Fibroblast of skin of abdomen (primary cell): Measurements from ENCODE around the gene MVD. TPM values are rescaled to one million over a fixed set of nuclear protein-coding genes. Genes with fewer than 3 reads are reported as not detected.

Source experiments
- DNase-seq: peaks from one replicate; pipeline ENCODE4 v3.0.0-alpha.2; 2013
- polyA plus RNA-seq, 2 experiments: library from polyadenylated mRNA; unstranded; fragments of 120-200 nt; gene quantifications; one replicate each; pipeline ENCODE4 v1.2.1, GENCODE V29; 2013; ENCODE audit not compliant: insufficient read length in 2 of 2

MVD gene, protein sequence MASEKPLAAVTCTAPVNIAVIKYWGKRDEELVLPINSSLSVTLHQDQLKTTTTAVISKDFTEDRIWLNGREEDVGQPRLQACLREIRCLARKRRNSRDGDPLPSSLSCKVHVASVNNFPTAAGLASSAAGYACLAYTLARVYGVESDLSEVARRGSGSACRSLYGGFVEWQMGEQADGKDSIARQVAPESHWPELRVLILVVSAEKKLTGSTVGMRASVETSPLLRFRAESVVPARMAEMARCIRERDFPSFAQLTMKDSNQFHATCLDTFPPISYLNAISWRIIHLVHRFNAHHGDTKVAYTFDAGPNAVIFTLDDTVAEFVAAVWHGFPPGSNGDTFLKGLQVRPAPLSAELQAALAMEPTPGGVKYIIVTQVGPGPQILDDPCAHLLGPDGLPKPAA
- polyA plus RNA-seq (2013, experiment 1 of 2; ENCODE audit: insufficient read length) = 43.8 TPM
- 49.7 TPM for polyA plus RNA-seq (2013, experiment 2 of 2; ENCODE audit: insufficient read length)

DNA sequence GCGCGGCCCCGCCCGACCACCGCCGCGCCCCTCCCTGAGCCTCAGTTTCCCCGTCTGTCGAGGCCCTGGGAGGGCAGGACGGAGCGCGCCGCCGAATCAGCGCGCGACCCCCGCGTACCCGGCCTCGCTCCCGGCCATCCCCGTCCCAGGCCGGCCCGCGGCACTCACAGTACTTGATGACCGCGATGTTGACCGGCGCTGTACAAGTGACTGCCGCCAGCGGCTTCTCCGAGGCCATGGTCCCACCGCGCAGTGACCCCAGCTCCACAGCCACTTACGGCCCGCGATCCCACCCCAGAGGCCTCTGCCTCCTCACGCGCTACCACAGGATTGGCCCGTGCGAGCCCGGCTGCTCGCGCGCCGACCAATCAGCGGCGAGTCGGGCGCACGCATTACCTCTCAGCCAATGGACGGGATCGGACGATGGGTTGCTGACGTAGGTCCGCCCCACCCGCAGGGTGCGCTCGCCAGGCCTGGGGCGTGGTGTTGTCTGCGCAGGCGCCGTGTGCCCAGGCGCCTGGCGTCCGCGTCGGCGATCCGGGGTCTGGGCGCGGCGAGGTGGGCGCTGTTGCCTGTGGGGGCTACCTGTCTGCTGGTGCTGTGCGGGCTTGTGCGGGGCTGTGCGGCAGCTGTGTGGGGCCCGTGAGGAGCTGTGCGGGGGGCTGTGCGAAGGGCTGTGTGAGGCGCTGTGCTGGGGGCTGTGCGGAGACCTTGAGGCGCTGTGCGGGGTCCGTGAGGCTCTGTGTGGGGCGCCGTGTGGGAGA, at the start of gene MVD:
Gene MVD (minus strand): TSS at position 249 of the 764 bp plus-strand sequence. CDS start 11 bp downstream, at position 238.
- DNase-seq = peak; percentile 97

DNA sequence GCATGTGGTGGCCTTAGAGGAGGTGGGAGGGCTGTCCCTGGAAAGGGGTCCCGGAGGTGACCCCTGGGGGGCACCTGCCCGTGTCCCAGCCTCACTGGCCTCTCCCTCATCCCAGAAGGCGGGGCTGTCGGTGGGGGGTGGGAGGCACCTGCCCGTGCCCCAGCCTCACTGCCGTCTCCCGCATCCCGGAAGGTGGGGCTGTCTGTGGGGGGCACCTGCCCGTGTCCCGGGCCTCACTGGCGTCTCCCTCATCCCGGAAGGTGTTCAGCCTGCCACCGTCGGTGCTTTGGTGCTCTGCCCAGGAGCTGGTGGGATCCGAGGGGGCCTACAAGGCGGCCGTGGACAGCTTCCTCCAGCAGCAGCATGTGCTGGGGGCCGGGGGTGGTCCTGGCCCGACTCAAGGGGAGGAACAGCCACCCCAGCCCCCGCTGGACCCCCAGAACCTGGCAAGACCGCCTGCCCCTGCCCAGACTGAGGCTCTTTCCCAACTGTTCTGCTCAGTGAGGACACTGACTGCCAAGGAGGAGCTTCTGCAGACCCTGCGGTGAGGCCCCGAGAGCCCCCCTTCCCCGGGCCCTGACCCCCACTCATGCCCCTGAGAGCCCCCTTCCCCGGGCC, 49.6 kb upstream of the MVD start:
- no peak for DNase-seq

DNA sequence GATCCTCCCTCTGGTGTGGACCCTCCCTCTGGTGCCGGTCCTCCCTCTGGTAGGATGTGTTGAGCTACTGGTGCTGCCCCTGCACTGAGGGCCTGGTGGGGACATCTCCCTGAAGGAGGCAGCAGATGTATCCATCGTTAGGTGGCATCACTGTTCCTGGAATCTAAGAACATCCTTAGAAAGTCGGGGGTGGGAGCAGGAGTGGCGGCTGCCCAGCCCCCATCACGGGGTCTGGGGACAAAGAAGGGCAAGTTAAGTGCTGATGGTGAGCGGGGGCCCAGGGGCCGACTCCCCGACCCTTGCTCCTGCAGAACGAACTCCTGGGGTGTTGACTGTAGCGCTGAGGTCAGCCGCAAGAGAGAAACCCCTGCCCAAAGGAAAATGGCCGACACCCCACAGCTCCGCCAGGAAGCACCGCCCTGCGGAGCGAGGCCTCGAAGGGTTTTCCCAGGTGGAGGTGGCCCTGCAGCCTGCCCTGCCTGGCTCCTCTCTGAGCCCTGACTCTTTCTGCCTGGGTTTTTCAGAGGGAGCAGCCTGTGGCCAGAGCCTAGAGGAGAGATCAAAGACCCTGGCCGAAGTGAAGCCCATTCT, 49.0 kb upstream of the MVD start:
- no peak for DNase-seq

DNA sequence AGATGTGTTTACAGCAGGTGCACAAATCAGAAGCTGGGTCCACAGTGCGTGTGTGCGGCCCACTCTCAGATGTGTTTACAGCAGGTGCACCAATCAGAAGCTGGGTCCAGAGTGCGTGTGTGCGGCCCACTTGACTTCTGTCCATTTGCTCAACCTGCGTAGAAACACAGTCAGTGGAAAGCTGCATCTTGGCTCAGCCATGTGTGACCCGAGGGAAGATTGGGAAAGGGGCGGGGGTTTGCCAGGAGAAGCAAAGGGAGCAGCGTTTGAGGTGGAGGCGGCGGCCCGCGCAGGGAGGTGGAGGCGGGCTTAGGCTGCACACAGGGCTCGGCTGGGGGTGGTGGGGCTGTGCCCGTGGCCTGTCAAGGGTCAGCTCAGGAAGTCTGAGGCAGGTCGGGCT, 47.7 kb upstream of the MVD start:
- no peak for DNase-seq

DNA sequence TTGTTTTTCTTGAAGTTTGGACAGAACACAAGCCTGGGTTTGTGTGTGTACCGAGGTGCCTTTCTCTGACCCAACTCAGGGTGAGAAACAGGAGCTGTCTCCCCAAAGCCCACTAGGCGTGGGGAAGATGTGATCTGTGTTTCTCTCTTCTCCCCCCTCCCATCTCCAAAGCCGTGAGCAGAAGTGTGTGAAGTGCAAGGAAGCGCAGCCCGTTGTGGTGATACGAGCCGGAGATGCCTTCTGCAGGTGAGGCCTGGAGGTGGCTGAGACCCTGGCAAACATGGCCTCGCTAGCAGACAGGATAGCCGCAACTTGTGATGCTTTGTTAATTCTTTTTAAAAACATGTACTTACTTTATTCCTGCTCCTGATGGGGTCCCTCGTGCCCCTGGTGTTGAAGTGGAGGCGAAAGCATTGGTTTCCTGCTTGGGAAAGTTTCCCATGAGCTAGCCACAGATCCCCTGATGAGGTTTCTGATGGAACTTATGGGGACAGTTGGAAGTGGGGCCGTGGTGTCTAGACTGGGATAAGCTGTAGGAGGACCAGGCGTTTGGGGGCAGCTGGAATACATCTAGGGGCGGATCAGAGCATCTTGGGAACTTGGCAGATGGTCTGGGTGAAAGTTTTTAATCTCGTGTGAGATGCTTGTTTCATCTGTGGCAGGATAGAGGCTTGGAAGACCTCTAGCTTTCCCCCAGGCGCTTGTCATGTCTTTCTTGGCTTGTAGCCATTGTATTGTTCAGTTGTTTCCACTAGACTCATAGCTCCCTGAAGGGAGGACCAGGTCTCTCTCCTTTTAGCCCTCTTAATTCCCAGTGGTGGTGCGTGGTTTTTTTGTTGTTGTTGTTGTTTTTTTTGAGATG, 44.3 kb upstream of the MVD start:
- DNase-seq = no peak

DNA sequence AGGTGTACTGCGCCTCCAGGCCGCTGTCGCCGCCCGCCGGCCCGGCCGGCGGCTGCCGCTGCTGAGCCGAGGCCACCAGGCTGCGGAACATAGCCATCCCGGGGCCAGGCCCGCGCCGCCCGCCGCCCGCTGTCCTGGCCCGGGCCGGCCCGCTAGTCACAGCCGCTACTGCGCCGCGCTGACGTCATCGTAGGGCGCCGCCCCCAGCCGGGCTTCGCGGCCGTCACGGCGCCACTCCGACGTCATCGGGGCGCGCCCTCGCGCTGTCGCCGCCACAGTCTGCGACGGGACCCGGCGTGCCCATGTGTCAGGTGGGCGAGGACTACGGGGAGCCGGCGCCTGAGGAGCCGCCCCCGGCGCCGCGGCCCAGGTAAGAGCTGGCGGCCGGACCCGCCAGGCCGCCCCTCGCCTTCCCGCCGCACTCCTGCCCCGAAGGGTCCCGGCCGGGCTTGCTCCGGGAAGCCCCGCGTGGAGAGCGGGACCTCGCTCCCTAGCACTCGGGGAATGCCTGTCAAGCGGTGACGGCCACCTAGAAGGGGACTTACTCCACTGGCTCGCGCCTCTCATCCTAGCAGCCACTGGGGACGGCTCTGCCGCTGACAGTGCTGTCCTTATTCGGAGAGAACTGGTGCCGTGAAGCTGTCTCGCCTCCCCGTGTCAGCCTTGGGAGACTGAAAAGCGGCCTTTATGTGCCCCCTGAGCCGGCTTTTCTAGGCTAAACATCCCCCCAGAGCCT, 43.5 kb upstream of the MVD start, which contains the start of the genes CTU2 and RNF166:
Gene CTU2 (plus strand): TSS at position 275 of the 736 bp plus-strand sequence. CDS start 28 bp downstream, at position 303.
Gene RNF166 (minus strand): TSS at position 180 of the 736 bp plus-strand sequence. CDS start 83 bp downstream, at position 97.
- peak; percentile 86 for DNase-seq

DNA sequence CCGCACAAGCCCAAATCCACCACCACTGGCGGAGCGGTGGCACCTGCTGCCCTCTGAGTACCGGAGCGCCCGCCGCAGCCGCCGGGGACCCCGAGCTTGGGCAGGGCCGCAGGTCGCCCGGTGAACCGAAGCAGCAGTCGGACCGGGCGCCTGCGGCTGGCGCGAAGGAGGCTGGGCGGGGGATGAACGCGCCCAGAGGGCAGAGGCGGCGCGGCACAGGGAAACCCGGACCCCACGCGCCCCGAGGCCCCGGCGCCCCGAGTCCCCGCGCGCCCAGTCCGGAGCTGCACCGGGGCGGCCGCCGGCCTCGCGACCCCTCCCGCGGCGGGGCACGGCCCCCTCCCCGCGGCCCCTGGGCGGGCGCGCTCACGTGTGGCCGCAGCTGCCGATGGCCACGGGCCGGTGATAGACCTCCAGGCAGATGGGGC, 42.9 kb upstream of the MVD start:
- no peak for DNase-seq

DNA sequence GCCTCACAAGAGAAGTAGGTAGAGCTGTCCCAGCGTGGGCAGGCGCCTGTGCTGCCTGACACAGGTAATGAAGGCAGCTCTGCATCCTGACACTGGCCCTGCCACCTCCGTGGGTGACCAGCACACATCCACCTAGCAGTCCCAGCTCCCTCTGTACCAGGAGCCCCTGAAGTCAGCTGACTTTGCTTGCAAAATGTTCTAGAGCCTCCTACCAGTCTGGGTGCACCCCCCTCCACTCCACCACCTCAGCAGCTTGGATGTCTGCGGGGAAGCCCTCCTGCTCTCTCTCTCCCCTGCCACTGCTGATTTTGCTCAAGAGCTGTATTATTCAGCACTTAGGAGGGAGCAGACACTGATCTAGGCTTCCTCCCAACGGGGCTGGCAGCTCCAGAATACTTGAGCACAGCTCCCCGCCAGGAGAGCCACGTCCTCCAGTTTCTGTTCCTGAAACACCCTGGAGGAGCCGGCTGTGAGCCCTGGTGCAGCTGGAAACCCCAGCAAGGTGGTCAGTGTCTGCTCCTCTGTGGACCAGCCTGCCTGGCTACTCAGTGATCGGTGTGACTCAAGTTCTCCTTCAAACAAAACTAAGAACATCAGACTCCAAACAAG, 42.3 kb upstream of the MVD start:
- no peak for DNase-seq

DNA sequence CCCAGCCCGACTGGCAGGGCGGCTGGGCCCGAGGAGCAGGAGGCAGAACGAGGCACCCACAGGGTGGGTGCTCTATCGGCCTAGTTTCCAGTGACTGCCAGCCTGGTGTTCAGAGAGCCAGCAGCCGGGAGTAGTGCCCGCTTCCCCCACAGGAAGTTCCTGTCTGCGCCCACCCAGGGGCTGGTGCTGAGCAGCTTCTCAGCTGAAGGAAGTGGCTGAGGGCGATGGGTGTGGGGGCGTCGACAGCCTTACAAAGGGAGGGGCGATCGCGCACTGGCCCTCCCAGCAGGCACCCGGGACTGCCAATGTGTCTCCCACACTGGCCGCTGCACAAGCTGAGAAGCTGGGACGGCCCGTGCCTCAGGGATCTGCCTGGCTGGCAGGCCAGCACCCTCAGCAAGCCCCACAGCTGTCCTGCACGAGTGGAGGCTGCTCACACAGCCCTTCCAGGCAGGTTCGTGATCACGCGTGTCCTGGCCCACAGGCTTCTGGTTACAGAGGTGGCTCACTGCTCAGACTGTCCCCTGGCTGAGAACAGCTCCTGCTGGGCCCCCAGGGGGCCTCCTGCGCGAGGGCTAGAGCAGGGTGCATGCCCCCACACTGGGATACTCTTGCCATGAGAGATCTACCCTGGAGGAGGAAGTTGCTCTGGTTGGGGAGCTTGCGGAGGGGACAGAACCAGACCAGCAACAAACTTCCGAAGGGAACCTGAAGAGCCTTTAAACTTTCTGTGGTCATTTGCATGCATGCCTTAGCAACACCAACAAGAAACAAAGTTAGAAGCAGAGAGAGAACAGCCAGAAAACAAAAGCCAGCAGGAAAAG, 40.8 kb upstream of the MVD start:
- no peak for DNase-seq

DNA sequence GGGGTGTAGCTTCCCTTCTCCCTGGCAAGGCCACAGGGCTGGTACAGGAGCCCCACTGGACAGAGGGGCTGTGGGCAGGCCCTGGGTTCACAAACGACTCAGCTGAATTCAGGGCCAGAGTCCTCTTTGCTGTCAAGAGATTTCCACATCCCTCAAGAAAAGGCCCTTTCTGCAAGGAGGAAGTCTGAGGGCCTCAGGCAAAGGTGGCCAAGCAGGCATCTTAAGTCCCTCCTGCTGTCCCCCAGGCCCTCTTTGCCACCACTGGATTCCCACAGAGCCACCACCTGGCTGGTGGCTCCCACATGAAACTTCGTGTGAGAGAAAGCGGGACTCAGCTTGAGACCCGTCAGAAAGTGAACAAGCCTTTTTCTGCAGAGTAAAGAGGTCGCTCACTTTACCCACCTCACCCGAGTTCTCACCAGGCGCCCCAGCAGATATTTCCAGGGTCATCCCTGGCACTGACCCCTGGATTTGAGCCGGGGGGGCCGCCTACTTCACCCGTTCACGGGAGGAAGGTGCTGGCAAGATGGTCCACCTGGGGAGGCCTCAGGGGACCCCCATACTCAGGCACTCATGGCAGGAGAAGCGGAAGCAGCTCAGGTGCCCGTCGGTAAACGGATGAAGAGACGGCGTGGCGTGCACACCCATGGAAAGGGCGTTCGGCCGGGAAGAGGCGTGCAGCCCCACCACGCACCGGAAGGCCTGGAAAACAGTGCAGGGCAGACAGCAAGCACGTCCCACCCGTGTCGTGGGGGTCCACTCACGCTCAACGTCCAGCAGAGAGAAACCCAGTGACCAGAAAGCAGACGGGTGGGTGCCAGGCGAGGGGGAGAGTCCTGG, 39.7 kb upstream of the MVD start:
- no peak for DNase-seq

DNA sequence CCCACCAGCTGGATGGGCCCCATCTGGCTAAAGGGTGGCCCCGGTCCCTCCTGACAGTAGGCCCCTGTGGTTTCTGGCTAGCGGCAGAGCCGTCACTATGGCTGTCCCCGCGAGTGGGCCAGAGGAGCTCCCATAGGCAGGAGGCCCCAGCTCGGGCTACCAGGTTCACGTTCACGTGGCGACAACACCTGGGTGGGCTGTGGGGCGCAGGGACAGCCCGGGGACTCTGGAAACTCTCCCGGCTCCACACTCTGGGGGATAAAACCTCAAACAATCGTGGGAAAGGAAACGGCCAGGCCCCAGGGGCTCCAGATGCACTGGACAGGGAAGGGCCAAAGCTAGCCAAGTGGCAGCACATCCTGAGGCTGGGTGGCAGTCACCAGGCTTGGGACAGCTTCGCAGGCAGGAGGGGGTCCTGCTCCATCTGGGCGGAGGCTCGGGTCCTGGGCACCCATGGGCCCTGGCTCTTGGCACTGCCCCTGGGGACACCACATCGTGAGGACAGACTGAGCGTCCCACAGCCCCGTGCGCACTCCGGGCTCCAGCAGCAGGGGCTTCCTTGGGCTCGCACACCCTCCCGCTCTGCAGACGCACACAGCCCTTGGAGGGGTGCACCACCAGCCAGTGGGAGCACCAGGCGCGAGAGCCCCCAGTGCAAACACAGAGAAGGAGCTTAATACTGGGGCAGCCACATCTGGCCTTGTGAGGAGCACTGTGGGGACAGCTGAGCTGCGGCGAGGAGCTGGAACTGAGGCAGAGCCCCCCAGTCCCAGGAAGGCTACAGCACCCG, 38.9 kb upstream of the MVD start:
- DNase-seq = no peak

DNA sequence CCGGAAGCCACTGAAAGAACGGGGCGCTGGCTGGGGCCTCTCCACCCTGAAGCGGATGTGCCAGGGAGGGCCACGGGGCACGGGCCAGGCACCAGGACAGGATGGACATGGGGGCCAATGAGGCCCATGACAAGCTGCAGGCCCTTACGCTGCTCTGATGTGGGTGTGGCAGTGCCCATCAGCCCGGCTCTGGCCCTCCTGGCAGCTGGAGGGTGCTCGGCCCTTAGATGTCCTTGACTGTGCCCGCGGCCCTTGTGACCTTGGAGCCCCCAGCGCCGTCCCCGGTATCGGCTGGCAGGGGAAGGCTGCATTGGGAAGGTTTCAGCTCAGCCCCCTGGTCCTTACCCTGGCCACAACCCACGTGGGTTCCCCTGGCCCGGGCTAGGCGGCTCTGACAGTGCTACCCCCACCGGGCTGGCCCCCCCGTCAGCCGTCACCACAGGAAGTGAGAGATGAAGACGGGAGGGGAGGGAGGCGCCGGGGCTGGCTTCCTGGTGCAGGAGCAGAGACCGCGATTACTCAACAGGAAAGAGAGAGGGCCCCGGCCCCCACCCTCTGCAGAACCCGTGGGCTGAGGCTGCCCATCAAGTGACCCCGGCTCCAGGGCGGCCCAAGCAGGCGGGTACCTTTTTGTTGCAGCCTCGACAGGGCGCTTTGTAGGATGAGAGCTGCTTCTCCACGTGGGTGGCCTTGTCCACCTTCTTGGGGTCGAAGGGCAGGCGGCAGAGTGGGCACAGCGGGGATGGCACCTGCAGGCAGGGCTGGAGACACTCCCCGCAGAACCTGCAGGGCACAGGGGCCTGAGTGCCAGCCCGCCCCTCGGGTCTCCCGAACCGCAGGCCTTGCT, 38.0 kb upstream of the MVD start:
- peak; percentile 76 for DNase-seq

DNA sequence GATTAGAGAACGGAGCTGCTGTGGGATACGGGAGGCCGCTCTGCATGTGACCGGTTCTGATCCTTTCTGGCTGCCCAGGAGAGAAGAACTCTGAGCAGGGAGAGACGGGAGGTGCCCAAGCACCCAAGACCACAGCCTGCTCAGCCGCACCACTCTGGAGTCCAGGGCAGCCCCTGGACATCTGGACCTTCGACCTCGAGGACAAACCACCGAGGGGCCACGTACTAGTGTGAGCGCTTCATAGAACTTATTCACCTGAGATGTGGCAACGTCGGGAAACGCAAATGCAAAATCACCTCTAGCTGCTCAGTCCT, 37.4 kb upstream of the MVD start:
- no peak for DNase-seq

DNA sequence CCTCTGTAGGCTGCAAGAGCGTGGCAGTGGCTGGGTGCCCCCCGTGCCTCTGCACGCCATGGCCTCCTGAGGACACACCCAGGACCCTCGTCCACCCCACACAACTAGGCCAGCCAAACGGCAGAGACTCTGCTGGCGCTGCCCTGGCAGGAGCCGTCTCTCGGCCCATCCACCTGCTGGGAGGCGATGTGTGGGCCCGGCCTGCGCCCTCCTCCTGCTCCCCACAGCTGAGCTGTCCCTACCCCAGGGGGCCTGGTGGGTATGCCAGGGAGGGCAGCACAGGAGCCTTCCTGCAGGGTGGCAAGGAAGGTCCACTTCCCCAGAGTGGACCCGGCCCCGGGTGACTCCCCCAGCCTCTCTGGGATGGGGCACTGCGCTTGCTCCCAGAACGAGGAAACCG, 36.3 kb upstream of the MVD start:
- no peak for DNase-seq

DNA sequence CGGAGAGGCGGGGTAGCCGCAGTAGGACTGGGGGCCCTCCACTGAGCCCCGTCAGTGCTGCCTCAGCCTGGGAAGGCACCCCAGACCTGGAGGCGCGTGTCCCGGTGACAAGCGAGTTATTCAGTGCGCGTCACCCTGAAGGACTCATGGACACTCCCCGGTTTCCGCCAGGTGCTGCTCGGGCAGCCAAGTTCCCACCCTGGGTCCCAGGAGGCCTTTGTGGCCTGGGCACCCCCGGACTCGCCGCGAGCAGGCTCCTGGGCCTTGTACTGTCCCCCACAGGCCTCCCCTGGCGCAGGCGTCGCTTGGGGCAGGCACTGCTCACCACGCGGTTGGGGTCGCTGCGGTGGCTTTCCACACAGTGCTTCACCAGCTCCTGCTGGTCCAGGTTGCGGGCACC, 35.8 kb upstream of the MVD start:
- DNase-seq = no peak

DNA sequence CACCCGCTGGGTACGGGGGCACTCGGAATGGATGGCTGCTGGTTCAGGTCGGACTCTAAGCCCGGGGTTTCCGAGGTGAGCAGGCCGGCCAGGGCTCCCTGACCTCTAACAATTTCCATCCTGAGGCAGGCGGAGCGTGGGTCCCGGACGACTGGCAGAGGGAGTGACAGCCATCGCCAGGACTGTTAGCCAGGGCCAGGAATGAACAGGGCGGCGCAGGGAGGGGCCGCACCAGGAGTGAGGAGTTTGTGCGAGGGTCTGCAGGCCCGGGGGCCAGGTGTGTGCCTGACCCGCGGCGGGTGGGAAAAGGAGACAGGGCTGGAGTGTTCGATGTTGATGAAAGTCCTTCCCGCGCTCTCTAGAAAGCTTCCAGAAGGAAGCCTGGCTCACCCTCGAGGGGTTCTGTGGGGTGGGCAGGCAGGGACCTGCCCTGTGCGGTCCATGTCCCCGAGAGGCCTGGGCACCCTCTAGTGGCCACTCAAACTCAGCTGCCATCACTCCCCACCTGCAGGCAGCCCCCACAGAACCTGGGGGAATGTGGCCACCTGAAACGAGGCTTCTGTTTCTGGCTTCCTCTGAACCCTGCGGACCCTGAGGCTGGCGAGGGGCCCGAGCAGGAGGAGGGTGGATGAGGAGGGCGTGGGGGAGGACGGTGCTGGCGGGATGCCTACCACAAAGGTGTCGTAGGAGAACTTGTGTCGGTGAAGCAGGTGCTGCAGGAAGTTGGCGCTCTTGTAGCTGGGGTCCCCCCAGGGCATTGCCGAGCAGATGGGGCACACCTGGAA, 35.1 kb upstream of the MVD start:
- DNase-seq = no peak
